KMS-11 (cell line): ENCODE results near the gene PACS1.
"Not testable (repeated sequence)": the region's sequence is repeated elsewhere in the genome, so short reads cannot be mapped to it uniquely, and the experiment has no call there.

Experiments
- H2AFZ ChIP-seq: fragments of 200-600 bp; sonication (generic); 2 replicates; pipeline ENCODE4 v1.6.1; 2016; ENCODE audit warnings: antibody characterized with exemption, mixed run types, low read depth
- H3K27ac ChIP-seq: fragments of 200-600 bp; sonication (generic); 2 replicates; pipeline ENCODE4 v1.6.1; 2016; ENCODE audit warnings: mild to moderate bottlenecking, mixed run types
- H3K27me3 ChIP-seq: fragments of 200-600 bp; sonication (generic); 2 replicates; pipeline ENCODE4 v1.6.1; 2017; ENCODE audit warnings: mild to moderate bottlenecking, low read depth, mixed run types, moderate library complexity; ENCODE audit not compliant: insufficient read depth
- H3K36me3 ChIP-seq: fragments of 200-600 bp; sonication (generic); 2 replicates; pipeline ENCODE4 v1.6.1; 2017; ENCODE audit warnings: mild to moderate bottlenecking, mixed run types; ENCODE audit not compliant: insufficient read depth
- H3K4me1 ChIP-seq: fragments of 200-600 bp; sonication (generic); 2 replicates; pipeline ENCODE4 v1.6.1; 2016; ENCODE audit warnings: mild to moderate bottlenecking, low read depth, mixed run types; ENCODE audit not compliant: poor library complexity, severe bottlenecking
- H3K4me2 ChIP-seq: fragments of 200-600 bp; sonication (generic); 2 replicates; pipeline ENCODE4 v1.7.0; 2016; ENCODE audit warnings: mild to moderate bottlenecking, mixed run types
- H3K4me3 ChIP-seq: fragments of 200-600 bp; sonication (generic); IDR thresholded peaks from 2 replicates; pipeline ENCODE4 v1.6.1; 2017; ENCODE audit warnings: low read depth, low read length, mixed read lengths; ENCODE audit not compliant: insufficient read depth
- H3K79me2 ChIP-seq: fragments of 200-600 bp; sonication (generic); 2 replicates; pipeline ENCODE4 v1.6.1; 2016; ENCODE audit warnings: low read depth, mixed run types; ENCODE audit not compliant: insufficient read depth
- H3K9ac ChIP-seq: fragments of 200-600 bp; sonication (generic); 2 replicates; pipeline ENCODE4 v1.6.1; 2016; ENCODE audit warnings: mild to moderate bottlenecking, mixed run types
- H4K20me1 ChIP-seq: fragments of 200-600 bp; sonication (generic); 2 replicates; pipeline ENCODE4 v1.6.1; 2016; ENCODE audit warnings: mild to moderate bottlenecking, mixed run types; ENCODE audit not compliant: insufficient read depth
- CTCF ChIP-seq: fragments of 200-600 bp; sonication (generic); conservative IDR thresholded peaks from 2 replicates; pipeline ENCODE4 v1.6.1; 2017; ENCODE audit warnings: low read depth, mild to moderate bottlenecking, antibody characterized with exemption, low read length, moderate library complexity, mixed read lengths

PACS1 gene

GRCh38 chr11:66248903-66249302 is 178.8 kb downstream of the PACS1 start:
- Histone ChIP-seq H4K20me1 (no peaks in the 10 kb centered on the region), H3K4me1 (no peaks in the 10 kb centered on the region), H3K9ac (no peak overlapping the region), H2AFZ (no peak overlapping the region), H3K4me3 (no peak overlapping the region), H3K27ac (no peak overlapping the region), H3K4me2 (no peak overlapping the region), H3K79me2 (no peaks in the 10 kb centered on the region), H3K27me3 (no peaks in the 10 kb centered on the region), H3K36me3 (no peaks in the 10 kb centered on the region)
- TF ChIP-seq CTCF = no peak

DNA sequence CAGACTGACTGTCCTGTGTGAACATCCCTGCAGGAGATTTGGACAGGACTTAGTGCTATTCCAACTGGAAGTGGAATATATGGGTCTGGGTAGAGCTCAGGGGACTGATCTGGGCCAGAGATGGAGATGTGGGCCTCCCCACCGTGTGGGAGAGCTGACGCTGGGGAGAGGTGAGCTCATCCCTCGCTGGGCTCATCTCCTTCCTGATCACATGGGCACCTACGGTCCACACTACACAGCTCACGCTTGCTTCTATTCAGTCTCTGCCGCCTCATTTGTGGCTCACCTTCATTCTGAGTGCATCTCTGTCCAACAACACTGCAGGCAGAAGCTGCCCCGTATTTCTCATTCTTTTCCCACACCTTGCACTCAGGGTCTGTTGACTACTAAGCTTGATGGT is 181.7 kb downstream of the PACS1 start:
- Histone ChIP-seq H3K27ac (no peak overlapping the region), H3K36me3 (no peaks in the 10 kb centered on the region), H3K79me2 (no peaks in the 10 kb centered on the region), H3K27me3 (no peaks in the 10 kb centered on the region), H3K4me1 (peaks cover 9% of the 10 kb centered on the region), H3K4me3 (no peak overlapping the region), H4K20me1 (no peaks in the 10 kb centered on the region), H3K9ac (no peak overlapping the region), H2AFZ (no peak overlapping the region), H3K4me2 (no peak overlapping the region)
- TF ChIP-seq CTCF = no peak

DNA sequence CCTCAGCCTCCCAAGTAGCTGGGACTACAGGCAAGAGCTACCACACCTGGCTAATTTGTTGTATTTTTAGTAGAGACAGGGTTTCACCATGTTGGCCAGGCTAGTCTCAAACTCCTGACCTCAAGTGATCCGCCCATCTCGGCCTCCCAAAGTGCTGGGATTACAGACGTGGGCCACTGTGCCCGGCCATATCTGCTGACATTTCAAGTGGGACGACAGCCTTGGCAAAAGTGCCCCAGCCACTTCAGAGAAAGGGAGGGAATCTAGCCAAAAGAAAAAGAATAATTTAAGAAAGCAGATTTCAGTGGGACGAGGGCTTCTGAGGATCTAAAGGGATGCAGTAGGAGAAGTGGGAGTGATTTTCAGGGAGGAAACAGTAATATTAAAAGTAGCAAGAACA is 183.0 kb downstream of the PACS1 start:
- H3K27ac ChIP-seq, H3K4me2 ChIP-seq, H3K36me3 ChIP-seq, H3K79me2 ChIP-seq, H3K27me3 ChIP-seq, H4K20me1 ChIP-seq, H2AFZ ChIP-seq, H3K4me1 ChIP-seq, H3K9ac ChIP-seq, H3K4me3 ChIP-seq: not testable (repeated sequence)

DNA sequence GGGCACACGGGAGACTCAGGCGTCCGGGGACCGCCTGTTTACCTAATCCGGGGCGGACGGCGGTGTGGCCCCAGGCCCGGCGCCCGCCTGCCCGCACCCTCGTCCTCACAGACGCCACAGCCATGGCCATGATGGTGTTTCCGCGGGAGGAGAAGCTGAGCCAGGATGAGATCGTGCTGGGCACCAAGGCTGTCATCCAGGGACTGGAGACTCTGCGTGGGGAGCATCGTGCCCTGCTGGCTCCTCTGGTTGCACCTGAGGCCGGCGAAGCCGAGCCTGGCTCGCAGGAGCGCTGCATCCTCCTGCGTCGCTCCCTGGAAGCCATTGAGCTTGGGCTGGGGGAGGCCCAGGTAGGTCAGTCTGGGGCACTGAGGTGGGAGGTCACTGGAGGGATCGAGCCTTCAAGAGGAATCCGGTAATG is 188.4 kb downstream of the PACS1 start:
- Histone ChIP-seq H4K20me1 (no peaks in the 10 kb centered on the region), H3K9ac (peak overlapping the region; percentile 71), H2AFZ (peak overlapping the region; percentile 93; the same call in 1 of the 2 replicates), H3K27me3 (no peaks in the 10 kb centered on the region), H3K4me3 (no peak overlapping the region), H3K36me3 (no peaks in the 10 kb centered on the region), H3K27ac (peak overlapping the region; percentile 49; the same call in 1 of the 2 replicates), H3K79me2 (peaks cover 9% of the 10 kb centered on the region; the same call in 1 of the 2 replicates), H3K4me1 (peaks cover 15% of the 10 kb centered on the region), H3K4me2 (peak overlapping the region; percentile 99)
- TF ChIP-seq CTCF = peak; percentile 34; the same call in 1 of the 2 replicates

- peaks cover 9% of the 10 kb centered on the region; the same call in 1 of the 2 replicates for H3K79me2 ChIP-seq
- no peak overlapping the region for H3K9ac ChIP-seq
- peak overlapping the region; percentile 99 for H3K4me2 ChIP-seq
- H3K36me3 ChIP-seq = no peaks in the 10 kb centered on the region
- H3K27ac ChIP-seq = no peak overlapping the region
- peaks cover 15% of the 10 kb centered on the region for H3K4me1 ChIP-seq
- H3K4me3 ChIP-seq = no peak overlapping the region
- no peaks in the 10 kb centered on the region for H3K27me3 ChIP-seq
- H2AFZ ChIP-seq = no peak overlapping the region
- TF ChIP-seq CTCF = no peak
- H4K20me1 ChIP-seq = no peaks in the 10 kb centered on the region
Measured at GRCh38 chr11:66259225-66259624, 189.2 kb downstream of the PACS1 start.
